GM23338 (cell line): ENCODE measurements around the gene PUM2. TPM values are rescaled to one million over a fixed set of nuclear protein-coding genes. Genes with fewer than 3 reads are reported as not detected.

Source experiments
- ATAC-seq: fragments of 200-7000 bp; cut with Tn5 transposase; 3 replicates; pipeline ENCODE4 v1.9.1; 2020
- DNase-seq: peaks from one replicate; pipeline ENCODE4 v3.0.0-alpha.2; 2015; ENCODE audit warnings: low spot score
- H2AFZ ChIP-seq: fragments of 200-600 bp; sonication (generic); 2 replicates; pipeline ENCODE4 v1.8.0; 2016; ENCODE audit warnings: antibody characterized with exemption, mild to moderate bottlenecking, moderate library complexity
- H3F3A ChIP-seq: fragments of 200-600 bp; sonication (generic); replicated peaks from 2 replicates; pipeline ENCODE4 v1.8.0; 2017; ENCODE audit warnings: antibody characterized with exemption, mixed run types, low read depth
- H3K27ac ChIP-seq: fragments of 200-600 bp; sonication (generic); 2 replicates; pipeline ENCODE4 v1.6.1; 2016; ENCODE audit warnings: low read depth
- H3K27me3 ChIP-seq: fragments of 200-600 bp; sonication (generic); 2 replicates; pipeline ENCODE4 v1.8.0; 2016; ENCODE audit warnings: mild to moderate bottlenecking, mixed run types, moderate library complexity; ENCODE audit not compliant: insufficient read depth
- H3K36me3 ChIP-seq: fragments of 200-600 bp; sonication (generic); 2 replicates; pipeline ENCODE4 v1.8.0; 2016; ENCODE audit warnings: mild to moderate bottlenecking; ENCODE audit not compliant: insufficient read depth
- H3K4me1 ChIP-seq: fragments of 200-600 bp; sonication (generic); 2 replicates; pipeline ENCODE4 v1.8.0; 2016; ENCODE audit warnings: mild to moderate bottlenecking, moderate library complexity; ENCODE audit not compliant: insufficient read depth
- H3K4me2 ChIP-seq: fragments of 200-600 bp; sonication (generic); 2 replicates; pipeline ENCODE4 v1.7.1; 2017; ENCODE audit warnings: mixed run types
- H3K4me3 ChIP-seq: fragments of 200-600 bp; sonication (generic); 2 replicates; pipeline ENCODE4 v1.6.1; 2016; ENCODE audit warnings: mixed run types
- H3K79me2 ChIP-seq: fragments of 200-600 bp; sonication (generic); replicated peaks from 2 replicates; pipeline ENCODE4 v1.8.0; 2017; ENCODE audit warnings: mild to moderate bottlenecking; ENCODE audit not compliant: insufficient read depth
- H3K9me2 ChIP-seq: fragments of 200-600 bp; sonication (generic); 2 replicates; pipeline ENCODE4 v1.8.0; 2017; ENCODE audit not compliant: insufficient read depth
- H4K20me1 ChIP-seq: fragments of 200-600 bp; sonication (generic); replicated peaks from 2 replicates; pipeline ENCODE4 v1.8.0; 2017; ENCODE audit warnings: mild to moderate bottlenecking; ENCODE audit not compliant: insufficient read depth
- H3K27ac Mint-ChIP-seq: 2 replicates; pipeline ENCODE4 v1.8.0; 2020; ENCODE audit warnings: inconsistent platforms, mild to moderate bottlenecking, moderate library complexity, mixed read lengths
- H3K27me3 Mint-ChIP-seq: 3 replicates; pipeline ENCODE4 v1.8.0; 2022; ENCODE audit warnings: low read depth, mild to moderate bottlenecking, moderate library complexity, mixed read lengths, inconsistent platforms; ENCODE audit not compliant: insufficient read depth, poor library complexity
- H3K36me3 Mint-ChIP-seq: 3 replicates; pipeline ENCODE4 v1.8.0; 2021; ENCODE audit warnings: low read depth, mild to moderate bottlenecking, inconsistent platforms, moderate library complexity, mixed read lengths
- H3K4me1 Mint-ChIP-seq: 3 replicates; pipeline ENCODE4 v1.8.0; 2020; ENCODE audit warnings: mild to moderate bottlenecking, inconsistent platforms, mixed read lengths
- H3K4me3 Mint-ChIP-seq: 3 replicates; pipeline ENCODE4 v1.8.0; 2021; ENCODE audit warnings: moderate library complexity, mild to moderate bottlenecking, inconsistent platforms, mixed read lengths
- H3K9me3 Mint-ChIP-seq: 3 replicates; pipeline ENCODE4 v1.8.0; 2020; ENCODE audit warnings: moderate library complexity, mild to moderate bottlenecking, inconsistent platforms, mixed read lengths
- CTCF ChIP-seq, 2 experiments: fragments of 200-600 bp in 1 of 2; sonication (generic) in 1 of 2; conservative IDR thresholded peaks; 2 replicates each; pipeline versions ENCODE4 v1.5.1 to v1.6.1; 2016 to 2017; ENCODE audit warnings: antibody characterized with exemption in 2 of 2, low read depth in 2 of 2, mild to moderate bottlenecking in 2 of 2, moderate library complexity in 1 of 2
- ETS1 ChIP-seq: IDR thresholded peaks from 2 replicates; pipeline ENCODE4 v1.6.1; 2016; ENCODE audit warnings: antibody characterized with exemption
- EZH2 ChIP-seq: fragments of 200-600 bp; sonication (generic); IDR thresholded peaks from one replicate; pipeline ENCODE4 v1.8.0; 2017; ENCODE audit warnings: antibody characterized with exemption, mild to moderate bottlenecking, low read depth; ENCODE audit not compliant: unreplicated experiment
- POLR2AphosphoS5 ChIP-seq: IDR thresholded peaks from 2 replicates; pipeline ENCODE4 v1.6.1; 2016; ENCODE audit warnings: antibody characterized with exemption, low read depth
- STAT1 ChIP-seq: IDR thresholded peaks from one replicate; pipeline ENCODE4 v1.6.1; 2016; ENCODE audit warnings: antibody characterized with exemption; ENCODE audit not compliant: unreplicated experiment
- ZNF114 ChIP-seq: fragments of 250-450 bp; sonication (Bioruptor Pico); IDR thresholded peaks from 2 replicates; pipeline ENCODE4 v1.5.0; 2020; ENCODE audit warnings: mild to moderate bottlenecking, moderate library complexity
- ZNF331 ChIP-seq: fragments of 250-450 bp; sonication (Bioruptor Pico); IDR thresholded peaks from 2 replicates; pipeline ENCODE4 v1.5.0; 2020; ENCODE audit warnings: low read depth, mild to moderate bottlenecking, moderate library complexity
- ZNF462 ChIP-seq: fragments of 250-450 bp; sonication (Bioruptor Pico); IDR thresholded peaks from 2 replicates; pipeline ENCODE4 v1.5.0; 2020; ENCODE audit warnings: mild to moderate bottlenecking, moderate library complexity
- polyA plus RNA-seq: library from polyadenylated mRNA; unstranded; fragments of >200 nt; fragmentation: Nextera tagmentation; extraction: Ambion mirVana; gene quantifications from 2 replicates; pipeline ENCODE4 v1.2.1, GENCODE V29; 2016
- total RNA-seq: library from RNA; depleted of rRNA; stranded (reverse); fragments of >200 nt; shearing (Covaris generic); gene quantifications from 2 replicates; pipeline ENCODE4 v1.2.3, GENCODE V29; 2014

Gene PUM2
- total and polyA plus RNA-seq, 2 experiments from 2014 or later = 29.9 to 94.1 TPM

GRCh38 chr2:20363578-20363977 is 12.9 kb upstream of the PUM2 start:
- Mint-ChIP-seq H3K27me3 (peaks cover 1% of the 10 kb centered on the region), H3K27ac (no peak overlapping the region)
- no peaks in the 10 kb centered on the region for H3K9me2 ChIP-seq

More at GRCh38 chr2:20363578-20363977, 12.9 kb upstream of the PUM2 start:
- Histone ChIP-seq H2AFZ (no peak overlapping the region), H3K79me2 (no peaks in the 10 kb centered on the region), H3K36me3 (no peaks in the 10 kb centered on the region), H3K4me3 (no peak overlapping the region), H4K20me1 (no peaks in the 10 kb centered on the region), H3K4me1 (no peaks in the 10 kb centered on the region), H3K27ac (no peak overlapping the region), H3F3A (no peaks in the 10 kb centered on the region), H3K27me3 (no peaks in the 10 kb centered on the region), H3K4me2 (no peak overlapping the region)
- H3K9me3 Mint-ChIP-seq = peaks cover 20% of the 10 kb centered on the region
- TF ChIP-seq ZNF462 (CRISPR knock-in tag) = no peak
- TF ChIP-seq ETS1 = no peak
- TF ChIP-seq CTCF (conservative IDR thresholded peaks at IDR 0.05; ENCODE audit: low read depth in 2 of 2) = no peak
- no peak for TF ChIP-seq ZNF114 (CRISPR knock-in tag)
- TF ChIP-seq POLR2AphosphoS5 = no peak
- no peak for TF ChIP-seq STAT1
- no peak for TF ChIP-seq EZH2
- no peak for TF ChIP-seq ZNF331 (CRISPR knock-in tag)
- ATAC-seq (no peak), DNase-seq (no peak)
- peaks cover 3% of the 10 kb centered on the region; the same call in 1 of the 3 replicates for H3K36me3 Mint-ChIP-seq
- H3K4me1 Mint-ChIP-seq = no peaks in the 10 kb centered on the region
- no peak overlapping the region for H3K4me3 Mint-ChIP-seq
